ENCODE data around the gene MACF1.

MACF1 gene

DNA sequence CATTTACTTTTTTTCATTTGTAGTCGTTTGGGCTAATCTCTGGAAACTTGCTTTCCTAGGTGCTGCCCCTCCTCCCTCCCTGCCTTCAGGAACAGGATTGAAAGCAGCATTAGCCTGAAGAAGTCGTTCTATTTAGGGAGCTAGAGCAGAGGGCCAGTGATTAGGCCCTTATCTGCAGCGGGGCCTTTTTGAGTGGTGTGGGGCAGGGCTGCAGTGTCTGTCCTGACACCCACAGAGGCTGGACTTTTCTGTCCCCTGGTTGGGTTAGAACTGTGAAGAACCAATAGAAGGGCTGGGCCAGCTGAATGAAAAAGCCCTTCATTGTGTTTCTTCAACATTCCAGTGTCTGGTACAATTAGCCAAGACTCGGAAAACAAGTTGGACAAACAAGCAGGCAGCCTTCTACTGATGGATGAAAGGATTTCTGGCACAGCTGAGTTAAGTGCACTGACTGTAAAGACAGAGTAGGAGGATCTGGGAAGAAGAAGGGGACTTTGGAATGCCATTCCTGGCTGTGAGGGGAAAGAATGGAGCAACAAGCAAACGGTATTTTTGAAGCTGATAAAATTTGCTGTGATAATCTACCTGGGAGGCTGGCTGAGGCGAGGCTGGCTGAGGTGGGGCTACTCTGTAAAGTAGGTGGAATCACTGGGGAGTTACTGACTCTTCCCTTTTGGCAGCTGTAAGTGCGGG, 9.7 kb downstream of the MACF1 start:
- no peak for DNase-seq

DNA sequence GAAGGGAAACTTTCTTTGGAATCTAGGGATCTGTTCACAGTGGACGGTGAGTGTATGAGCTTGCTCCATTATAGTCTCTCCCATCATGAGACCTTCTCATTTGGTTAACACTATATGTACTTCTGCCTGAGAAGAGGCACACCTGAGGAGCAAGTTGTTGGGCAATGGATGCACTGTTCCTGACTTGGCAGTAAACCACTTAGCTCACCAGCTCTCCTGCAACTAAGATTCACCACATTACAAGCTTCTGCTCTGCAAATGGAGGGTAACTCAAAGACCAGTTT, 10.2 kb downstream of the MACF1 start:
- no peak for DNase-seq

- no peak for DNase-seq
These were observed 10.7 kb downstream of the MACF1 start for GRCh38 chr1:39214998-39215873.

- DNase-seq = no peak
These were observed 12.3 kb downstream of the MACF1 start for GRCh38 chr1:39216771-39217170.

DNA sequence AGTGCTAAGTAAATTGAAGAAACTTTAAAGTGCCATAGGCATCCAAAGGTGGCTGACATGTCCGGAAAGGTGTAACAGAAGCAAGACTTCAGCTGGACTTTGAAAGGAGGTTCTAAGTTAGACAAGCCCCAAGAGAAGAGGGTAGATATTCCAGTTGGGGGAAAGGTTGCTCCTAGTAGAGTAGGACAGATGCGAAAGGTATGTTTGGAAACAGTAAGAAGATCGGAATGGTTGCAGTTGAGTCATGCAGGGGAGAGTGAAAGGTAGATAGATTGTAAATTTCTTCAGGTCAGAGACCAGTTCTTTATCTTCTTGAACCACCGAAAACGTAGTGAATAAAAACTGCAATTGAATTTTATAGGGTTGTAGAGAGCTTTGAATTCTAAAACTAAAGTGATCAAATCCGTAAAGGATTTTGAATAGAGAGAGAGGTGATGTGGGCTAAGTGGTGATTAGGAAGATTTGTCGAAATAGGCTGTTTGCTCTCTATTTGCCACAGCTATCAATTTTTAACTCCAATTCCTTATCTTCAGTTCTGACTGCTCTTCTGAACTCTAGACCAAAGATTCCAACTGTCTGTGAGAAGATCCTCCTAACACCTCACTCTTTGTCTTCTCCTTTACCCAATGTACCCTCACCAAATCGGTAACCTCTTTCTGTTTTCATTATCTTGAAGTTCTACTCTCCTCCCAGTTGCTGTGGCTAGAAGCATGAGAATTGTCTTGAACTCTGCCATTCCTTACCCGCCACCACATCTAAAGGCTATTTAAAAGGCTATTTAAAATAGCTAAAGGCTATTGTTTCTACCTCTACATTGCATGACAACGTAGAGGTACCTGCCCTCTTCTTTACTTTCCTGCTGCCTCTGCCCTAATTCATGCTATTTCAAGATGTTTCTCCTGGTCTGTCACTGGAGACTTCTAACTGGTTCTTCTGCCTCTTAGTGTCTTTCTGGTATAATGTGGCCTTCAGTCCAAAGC, 16.7 kb downstream of the MACF1 start:
- no peak for DNase-seq

- no peak for DNase-seq
These were observed 19.9 kb downstream of the MACF1 start for GRCh38 chr1:39224295-39224829.

DNA sequence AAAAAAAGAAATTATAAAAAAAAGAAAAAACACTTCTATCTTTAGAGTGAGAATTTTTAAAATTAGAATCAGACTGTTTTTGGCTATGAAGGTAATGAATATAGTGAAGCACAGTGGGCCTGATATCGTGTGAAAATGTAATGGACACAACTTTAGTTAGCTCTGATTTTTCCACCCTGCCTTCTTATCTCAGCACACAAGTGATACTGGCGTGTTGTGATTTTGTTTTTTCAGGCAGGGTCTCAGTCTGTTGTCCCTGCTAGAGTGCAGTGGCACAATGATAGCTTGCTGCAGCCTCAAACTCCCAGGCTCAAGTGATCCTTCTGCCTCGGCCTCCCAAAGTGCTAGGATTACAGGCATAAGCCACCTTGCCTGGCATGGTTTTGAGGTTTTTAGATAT, 22.3 kb downstream of the MACF1 start:
- no peak for DNase-seq

GRCh38 chr1:39228252-39228651, 23.8 kb downstream of the MACF1 start:
- no peak for DNase-seq

GRCh38 chr1:39229504-39229903, 25.0 kb downstream of the MACF1 start:
- DNase-seq = no peak

- no peak for DNase-seq
These were observed 26.0 kb downstream of the MACF1 start for GRCh38 chr1:39230261-39231190.

GRCh38 chr1:39236971-39237370, 32.5 kb downstream of the MACF1 start:
- no peak for DNase-seq

DNA sequence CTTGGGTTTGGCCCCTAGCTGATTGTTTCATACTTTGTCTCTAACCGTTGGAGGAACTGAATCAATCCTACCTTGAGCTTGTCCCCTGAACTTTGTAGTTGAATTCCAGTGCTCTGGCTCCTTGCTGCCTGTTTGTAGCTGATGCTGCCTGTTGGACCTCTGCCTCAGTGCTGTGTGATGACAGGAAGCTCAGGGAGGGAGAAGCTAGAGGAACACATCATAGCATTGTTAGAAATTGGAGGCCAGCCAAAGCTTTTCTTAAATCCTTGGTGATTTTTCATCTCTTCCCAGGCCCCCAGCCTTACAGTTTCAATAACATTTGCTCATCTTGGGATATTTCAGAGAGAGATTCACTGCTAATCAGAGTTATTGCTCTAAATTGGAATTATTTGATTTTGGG, 34.0 kb downstream of the MACF1 start:
- no peak for DNase-seq

GRCh38 chr1:39239968-39240367, 35.5 kb downstream of the MACF1 start:
- no peak for DNase-seq

DNA sequence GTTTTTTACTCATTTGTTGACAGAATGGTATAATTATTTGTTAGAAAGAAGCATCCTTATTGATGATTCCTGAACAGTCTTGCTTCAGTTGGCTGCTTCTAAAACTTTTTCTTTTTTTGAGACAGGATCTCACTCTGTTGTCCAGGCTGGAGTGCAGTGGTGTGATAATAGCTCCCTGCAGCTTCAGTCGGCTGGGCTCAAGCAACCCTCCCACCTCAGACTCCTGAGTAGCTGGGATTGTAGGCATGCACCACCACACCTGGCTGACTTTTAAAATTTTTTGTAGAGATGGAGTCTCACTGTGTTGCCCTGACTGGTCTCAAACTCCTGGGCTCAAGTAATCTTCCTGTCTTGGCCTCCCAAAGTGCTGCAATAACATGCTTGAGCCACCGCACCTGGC, 38.8 kb downstream of the MACF1 start:
- DNase-seq = no peak

GRCh38 chr1:39250460-39251240, 46.2 kb downstream of the MACF1 start:
- no peak for DNase-seq

- DNase-seq = no peak
These were observed 50.7 kb downstream of the MACF1 start for GRCh38 chr1:39255222-39255621.

- DNase-seq = peak; percentile 100
These were observed 53.8 kb downstream of the MACF1 start for GRCh38 chr1:39258146-39258924.

GRCh38 chr1:39258925-39259244, 54.4 kb downstream of the MACF1 start:
- DNase-seq = no peak

DNA sequence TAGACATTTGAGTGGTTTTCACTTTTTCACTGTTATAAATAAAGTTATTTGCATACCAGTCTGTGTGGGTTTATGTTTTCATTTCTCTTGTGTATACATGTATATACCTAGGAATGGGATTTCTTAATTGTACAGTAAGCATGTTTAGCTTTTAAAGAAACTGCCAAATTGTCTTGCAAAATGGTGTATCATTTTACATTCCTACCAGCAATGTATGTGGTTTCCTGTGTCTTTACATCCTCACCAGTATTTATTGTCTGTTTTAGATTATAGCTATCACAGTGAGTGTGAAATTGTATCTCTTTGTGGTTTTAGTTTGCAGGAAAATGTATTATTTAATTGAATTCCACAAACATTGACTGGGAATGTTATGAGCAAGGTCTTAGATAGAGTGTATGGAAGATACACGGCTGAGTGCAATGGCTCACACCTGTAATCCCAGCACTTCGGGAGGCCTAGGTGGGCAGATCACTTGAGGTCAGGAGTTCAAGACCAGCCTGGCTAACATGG, 57.3 kb downstream of the MACF1 start:
- no peak for DNase-seq

DNA sequence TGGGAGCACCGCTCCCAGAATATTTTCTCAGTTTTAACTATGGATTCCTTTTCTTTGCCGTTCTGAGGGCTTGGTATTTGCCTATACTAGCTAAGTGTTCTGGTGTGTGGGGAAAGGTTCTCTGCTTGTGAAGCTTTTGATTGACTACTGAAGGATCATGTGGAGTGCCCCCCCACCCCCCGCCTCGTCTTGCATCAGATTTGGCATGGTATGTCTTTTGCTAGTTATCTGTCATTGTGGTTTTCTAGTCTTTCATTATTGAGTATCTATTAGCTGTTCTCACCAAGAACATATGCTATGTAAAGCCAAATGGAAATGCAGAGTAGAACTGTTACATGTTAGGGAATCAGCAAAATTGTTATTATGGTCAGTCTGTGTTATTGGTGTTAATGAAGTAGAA, 58.3 kb downstream of the MACF1 start:
- no peak for DNase-seq

Data from NCI-H748 treated with DMSO at 0.1 percent for 48 hours (cell line).